Ovary (tissue), 9 donors: ENCODE results near the gene CFAP61. TPM values are rescaled to one million over a fixed set of nuclear protein-coding genes. Genes with fewer than 3 reads are reported as not detected.

ENCODE experiments used
- DNase-seq, 5 donors: peaks; one replicate each; pipeline ENCODE4 v3.0.0-alpha.2; 2019 to 2020
- H3K27ac ChIP-seq, 2 donors: fragments of 200-600 bp; one replicate each; pipeline versions ENCODE4 v1.5.1 to v1.8.0; 2019 to 2022
- H3K27me3 ChIP-seq: fragments of 200-600 bp; one replicate; pipeline ENCODE4 v1.8.0; 2022
- H3K36me3 ChIP-seq: fragments of 200-600 bp; sonication (generic); one replicate; pipeline ENCODE4 v1.5.1; 2019
- H3K4me1 ChIP-seq: one replicate; pipeline ENCODE4 v1.8.1; 2013; ENCODE audit warnings: mild to moderate bottlenecking, moderate library complexity; ENCODE audit not compliant: insufficient read depth
- H3K4me3 ChIP-seq: fragments of 200-600 bp; sonication (generic); one replicate; pipeline ENCODE4 v1.5.1; 2017
- H3K9me3 ChIP-seq, 2 donors: fragments of 200-600 bp in 1 of 2; sonication (generic) in 1 of 2; one replicate each; pipeline versions ENCODE4 v1.5.1 to v1.8.1; 2013 to 2019; ENCODE audit warnings: mild to moderate bottlenecking in 1 of 2, moderate library complexity in 1 of 2
- EP300 ChIP-seq: sonication (generic); formaldehyde crosslinking; IDR thresholded peaks from one replicate; pipeline ENCODE4 v1.6.1; 2017; ENCODE audit warnings: antibody characterized with exemption
- POLR2A ChIP-seq: fragments of 450-650 bp; IDR thresholded peaks from one replicate; pipeline ENCODE4 v1.6.1; 2017; ENCODE audit warnings: antibody characterized with exemption, mild to moderate bottlenecking, moderate library complexity
- WGBS, 3 donors: extraction: QIAGEN DNeasy Blood & Tissue Kit in 1 of 3; methylation state at CpG; one replicate each; pipeline versions ENCODE4 v1.1.5 to v1.1.7; 2013 to 2017; 5-methylcytosine and 5-hydroxymethylcytosine counted together
- intact Hi-C, 4 donors: fragments of 100-400 bp; cut with DNase I; formaldehyde crosslinking; loops; one replicate each; pipeline versions ENCODE4 v1.11.0 to v1.15.1; 2022 to 2023
- polyA plus RNA-seq, 2 donors: library from polyadenylated mRNA; stranded (reverse); fragments of 200-250 nt in 1 of 2; fragments of 350-450 nt in 1 of 2; fragmentation: Illumina TruSeq in 1 of 2; extraction: RNeasy Lipid Tissue Mini Kit (QIAGEN cat#74804) in 1 of 2; gene quantifications; one replicate each; pipeline ENCODE4 v1.2.3, GENCODE V29; 2013 to 2014
- total RNA-seq, 7 donors: library from RNA; depleted of rRNA in 2 of 7; stranded (reverse); fragments of >200 nt in 2 of 7; fragmentation: NEBNext Ultra II Directional in 3 of 7; extraction: Animal tissue kit (Norgen Biotek cat#: 25700) in 3 of 7; gene quantifications; one replicate each; pipeline versions ENCODE4 v1.1.0 to v1.2.4, GENCODE V29; 2016 to 2023
- TF ChIP-seq, protein P1 (sequence below), 3 donors: fragments of 450-650 bp in 2 of 3; fragments of 200-600 bp in 1 of 3; IDR thresholded peaks; one replicate each; pipeline versions ENCODE4 v1.5.1 to v1.8.0; 2016 to 2022; ENCODE audit warnings: antibody characterized with exemption in 3 of 3, mild to moderate bottlenecking in 1 of 3
- donor health status: DM: no; HTN: no; CAD: no; lungs with moderate emphysema.
- donor health status: DM: no; HTN: no; CAD: no.
- donor health status: Bipolar disorder and iron deficiency.
- donor health status: DM: yes; HTN: yes; CAD: no.
- donor health status: DM: no; HTN: no; CAD: no.
- donor health status: DM: yes; HTN: yes; CAD: no.

Gene CFAP61
- total and polyA plus RNA-seq, 9 donors, result 0.12 to 13.1 (median 0.96) TPM; not detected in 1

DNA sequence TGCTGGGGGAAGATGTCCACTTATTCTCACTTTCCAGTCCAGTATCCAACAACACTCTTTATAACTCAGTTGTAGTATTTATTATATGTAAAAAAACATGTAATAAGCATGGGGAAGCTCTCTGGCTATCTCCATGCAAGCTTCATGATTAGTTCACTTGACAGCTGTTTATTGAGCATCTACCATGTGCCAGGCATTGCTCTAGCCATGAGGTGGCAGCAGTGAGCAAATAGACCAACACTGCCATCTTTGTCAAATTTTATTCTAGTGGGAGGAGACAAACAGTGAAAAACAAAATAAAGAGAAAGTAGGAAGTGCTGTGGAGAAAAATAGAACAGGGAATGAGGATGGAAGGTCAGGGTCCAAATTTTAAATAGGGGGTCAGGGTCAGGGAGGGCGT lies 131.8 kb downstream of the CFAP61 start:
- TF ChIP-seq, protein P1, sequence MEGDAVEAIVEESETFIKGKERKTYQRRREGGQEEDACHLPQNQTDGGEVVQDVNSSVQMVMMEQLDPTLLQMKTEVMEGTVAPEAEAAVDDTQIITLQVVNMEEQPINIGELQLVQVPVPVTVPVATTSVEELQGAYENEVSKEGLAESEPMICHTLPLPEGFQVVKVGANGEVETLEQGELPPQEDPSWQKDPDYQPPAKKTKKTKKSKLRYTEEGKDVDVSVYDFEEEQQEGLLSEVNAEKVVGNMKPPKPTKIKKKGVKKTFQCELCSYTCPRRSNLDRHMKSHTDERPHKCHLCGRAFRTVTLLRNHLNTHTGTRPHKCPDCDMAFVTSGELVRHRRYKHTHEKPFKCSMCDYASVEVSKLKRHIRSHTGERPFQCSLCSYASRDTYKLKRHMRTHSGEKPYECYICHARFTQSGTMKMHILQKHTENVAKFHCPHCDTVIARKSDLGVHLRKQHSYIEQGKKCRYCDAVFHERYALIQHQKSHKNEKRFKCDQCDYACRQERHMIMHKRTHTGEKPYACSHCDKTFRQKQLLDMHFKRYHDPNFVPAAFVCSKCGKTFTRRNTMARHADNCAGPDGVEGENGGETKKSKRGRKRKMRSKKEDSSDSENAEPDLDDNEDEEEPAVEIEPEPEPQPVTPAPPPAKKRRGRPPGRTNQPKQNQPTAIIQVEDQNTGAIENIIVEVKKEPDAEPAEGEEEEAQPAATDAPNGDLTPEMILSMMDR (IDR thresholded peaks at IDR 0.05), result no peak
- TF ChIP-seq POLR2A (no peak), EP300 (no peak)
- no peak for DNase-seq
- 45 to 67% (median 64%) methylated on average over 1 of the region's 1 CpG for WGBS, 3 donors

DNA sequence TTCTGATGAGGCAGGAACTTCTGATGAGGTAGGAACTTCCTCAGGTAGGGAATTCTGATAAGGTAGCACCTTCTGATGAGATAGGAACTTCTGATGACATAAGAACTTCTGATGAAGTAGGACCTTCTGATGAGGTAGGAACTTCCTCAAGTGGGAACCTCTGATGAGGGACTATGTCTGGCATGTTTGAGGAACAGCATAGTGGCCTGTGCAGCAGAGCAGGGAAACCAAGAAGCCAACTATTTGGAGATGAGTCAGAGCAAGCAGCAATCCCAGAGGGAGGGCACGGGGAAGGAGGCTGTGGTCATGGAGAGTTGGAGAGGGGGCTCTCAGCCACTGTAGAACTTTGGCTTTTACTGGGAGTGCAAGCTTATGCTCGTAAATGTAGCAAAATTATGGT lies 132.4 kb downstream of the CFAP61 start:
- Histone ChIP-seq H3K27ac (no peak overlapping the region), H3K4me3 (no peak overlapping the region), H3K36me3 (no peaks in the 10 kb centered on the region), H3K4me1 (no peaks in the 10 kb centered on the region), H3K27me3 (no peaks in the 10 kb centered on the region), H3K9me3 (no peaks in the 10 kb centered on the region)
- no peak for DNase-seq
- intact Hi-C loops, result no loop called here
- 71 to 84% (median 76%) methylated on average over 2 of the region's 2 CpGs for WGBS, 3 donors
- TF ChIP-seq, protein P1 (IDR thresholded peaks at IDR 0.05), result no peak
- no peak for TF ChIP-seq POLR2A
- no peak for TF ChIP-seq EP300

More for the DNA sequence above, 131.8 kb downstream of the CFAP61 start:
- Histone ChIP-seq H3K4me1 (no peaks in the 10 kb centered on the region), H3K27ac (no peak overlapping the region), H3K36me3 (no peaks in the 10 kb centered on the region), H3K9me3 (no peaks in the 10 kb centered on the region), H3K4me3 (no peak overlapping the region), H3K27me3 (no peaks in the 10 kb centered on the region)
- intact Hi-C loops, result no loop called here

DNA sequence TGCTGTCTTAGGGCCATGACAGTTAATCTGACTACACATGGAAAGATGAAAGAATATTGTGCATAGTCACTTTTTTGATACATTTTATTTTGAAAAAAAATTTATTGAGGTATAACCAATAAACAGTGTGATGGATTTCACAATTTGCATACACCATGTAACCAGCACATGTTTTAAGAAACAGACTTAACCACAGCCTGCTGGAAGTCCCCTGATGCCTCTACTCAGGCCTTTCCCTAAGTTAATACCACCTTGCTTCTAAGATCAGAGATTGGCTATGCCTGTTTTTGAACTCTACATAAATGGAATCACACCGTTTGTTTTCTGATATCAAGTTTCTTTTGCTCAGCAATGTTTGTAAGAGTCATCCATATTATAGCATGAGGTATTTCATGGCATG lies 136.3 kb downstream of the CFAP61 start:
- TF ChIP-seq EP300, result no peak
- TF ChIP-seq, protein P1 (IDR thresholded peaks at IDR 0.05), result no peak
- no peak for TF ChIP-seq POLR2A
- 47 to 71% (median 47%) methylated on average over 1 of the region's 1 CpG for WGBS, 3 donors
- no peak for DNase-seq
- no peaks in the 10 kb centered on the region for H3K27me3 ChIP-seq
- H3K27ac ChIP-seq, result no peak overlapping the region
- H3K4me3 ChIP-seq, result no peak overlapping the region
- intact Hi-C loops, result no loop called here
- no peaks in the 10 kb centered on the region for H3K36me3 ChIP-seq
- no peaks in the 10 kb centered on the region for H3K9me3 ChIP-seq
- H3K4me1 ChIP-seq, result no peaks in the 10 kb centered on the region

DNA sequence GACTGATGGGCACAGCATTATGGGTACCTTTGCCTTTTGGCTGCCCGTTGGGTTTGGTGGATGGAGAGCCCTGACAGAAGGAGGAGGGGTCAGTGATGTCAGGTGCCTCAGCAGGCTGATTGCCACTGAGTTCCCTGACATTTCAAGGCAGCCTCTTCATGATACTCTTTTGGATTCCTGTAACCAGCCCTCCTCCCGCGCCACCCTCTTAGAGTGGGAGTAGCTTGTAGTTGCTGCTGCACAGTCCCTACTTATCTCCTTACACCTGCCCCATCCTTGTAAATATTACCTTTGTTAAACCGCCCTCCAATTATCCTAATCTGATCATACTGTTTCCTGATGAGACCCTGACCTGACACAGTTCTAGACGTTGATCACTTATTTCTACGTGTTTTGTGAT lies 140.0 kb downstream of the CFAP61 start:
- TF ChIP-seq EP300 (no peak), POLR2A (no peak)
- TF ChIP-seq, protein P1 (IDR thresholded peaks at IDR 0.05), result no peak
- intact Hi-C loops, result no loop called here
- no peak overlapping the region for H3K27ac ChIP-seq
- no peak overlapping the region for H3K4me3 ChIP-seq
- no peaks in the 10 kb centered on the region for H3K9me3 ChIP-seq
- DNase-seq, result no peak
- WGBS, 3 donors, result 64 to 70% (median 68%) methylated on average over 6 of the region's 6 CpGs
- no peaks in the 10 kb centered on the region for H3K27me3 ChIP-seq
- H3K4me1 ChIP-seq, result no peaks in the 10 kb centered on the region
- no peaks in the 10 kb centered on the region for H3K36me3 ChIP-seq
